ENCODE results near the gene PDE1C. TPM values are rescaled to one million over a fixed set of nuclear protein-coding genes. Genes with fewer than 3 reads are reported as not detected.

The PDE1C gene
- total RNA-seq, 1 donor from 2014 or later: 54.6 TPM

GRCh38 chr7:32094516-32094915 is 24.3 kb upstream of the PDE1C start:
- TF ChIP-seq CTCF (IDR thresholded peaks at IDR 0.05): no peak
- Mint-ChIP-seq H3K4me1 (ENCODE audit: low read depth) (peaks cover 35% of the 10 kb centered on the region), H3K27me3 (ENCODE audit: low read depth) (no peaks in the 10 kb centered on the region), H3K4me3 (ENCODE audit: unreplicated experiment) (no peak overlapping the region), H3K36me3 (ENCODE audit: low read depth) (no peaks in the 10 kb centered on the region), H3K9me3 (ENCODE audit: low read depth) (no peaks in the 10 kb centered on the region), H3K27ac (ENCODE audit: unreplicated experiment) (peak overlapping the region; percentile 86)
- no peak for DNase-seq (ENCODE audit: low spot score)

- Mint-ChIP-seq H3K9me3 (ENCODE audit: low read depth) (no peaks in the 10 kb centered on the region), H3K4me1 (ENCODE audit: low read depth) (peaks cover 35% of the 10 kb centered on the region), H3K27ac (ENCODE audit: unreplicated experiment) (peak overlapping the region; percentile 86), H3K27me3 (ENCODE audit: low read depth) (no peaks in the 10 kb centered on the region), H3K4me3 (ENCODE audit: unreplicated experiment) (no peak overlapping the region), H3K36me3 (ENCODE audit: low read depth) (no peaks in the 10 kb centered on the region)
- DNase-seq (ENCODE audit: low spot score): no peak
- no peak for TF ChIP-seq CTCF (IDR thresholded peaks at IDR 0.05)
These were observed 23.5 kb upstream of the PDE1C start for GRCh38 chr7:32093415-32094408.

GRCh38 chr7:32092346-32092745 is 22.1 kb upstream of the PDE1C start:
- TF ChIP-seq CTCF (IDR thresholded peaks at IDR 0.05): no peak
- no peak for DNase-seq (ENCODE audit: low spot score)
- no peaks in the 10 kb centered on the region for H3K27me3 Mint-ChIP-seq (ENCODE audit: low read depth)
- H3K36me3 Mint-ChIP-seq (ENCODE audit: low read depth): no peaks in the 10 kb centered on the region
- peaks cover 35% of the 10 kb centered on the region for H3K4me1 Mint-ChIP-seq (ENCODE audit: low read depth)
- H3K27ac Mint-ChIP-seq (ENCODE audit: unreplicated experiment): peak overlapping the region; percentile 50
- no peaks in the 10 kb centered on the region for H3K9me3 Mint-ChIP-seq (ENCODE audit: low read depth)
- H3K4me3 Mint-ChIP-seq (ENCODE audit: unreplicated experiment): no peak overlapping the region

- Mint-ChIP-seq H3K27ac (ENCODE audit: unreplicated experiment) (peak overlapping the region; percentile 68), H3K4me1 (ENCODE audit: low read depth) (peaks cover 35% of the 10 kb centered on the region), H3K27me3 (ENCODE audit: low read depth) (no peaks in the 10 kb centered on the region), H3K9me3 (ENCODE audit: low read depth) (no peaks in the 10 kb centered on the region), H3K36me3 (ENCODE audit: low read depth) (no peaks in the 10 kb centered on the region), H3K4me3 (ENCODE audit: unreplicated experiment) (no peak overlapping the region)
- DNase-seq (ENCODE audit: low spot score): no peak
- TF ChIP-seq CTCF (IDR thresholded peaks at IDR 0.05): no peak
These were observed 21.5 kb upstream of the PDE1C start for GRCh38 chr7:32091608-32092210.

- no peaks in the 10 kb centered on the region for H3K9me3 Mint-ChIP-seq (ENCODE audit: low read depth)
- no peaks in the 10 kb centered on the region for H3K27me3 Mint-ChIP-seq (ENCODE audit: low read depth)
- peaks cover 31% of the 10 kb centered on the region for H3K4me1 Mint-ChIP-seq (ENCODE audit: low read depth)
- DNase-seq (ENCODE audit: low spot score): no peak
- H3K36me3 Mint-ChIP-seq (ENCODE audit: low read depth): no peaks in the 10 kb centered on the region
- H3K27ac Mint-ChIP-seq (ENCODE audit: unreplicated experiment): no peak overlapping the region
- H3K4me3 Mint-ChIP-seq (ENCODE audit: unreplicated experiment): no peak overlapping the region
- TF ChIP-seq CTCF (IDR thresholded peaks at IDR 0.05): peak; percentile 32
These were observed 19.5 kb upstream of the PDE1C start for GRCh38 chr7:32089678-32090077.
